ENCODE results near the gene GUCY2C. TPM values are rescaled to one million over a fixed set of nuclear protein-coding genes. Genes with fewer than 3 reads are reported as not detected.
"Not testable (repeated sequence)": the region's sequence is repeated elsewhere in the genome, so short reads cannot be mapped to it uniquely, and the experiment has no call there.

The GUCY2C gene
- total RNA-seq, 2 experiments from 2014 or later: 0.16 to 0.32 TPM

- no peak for TF ChIP-seq CTCF (conservative IDR thresholded peaks at IDR 0.05; ENCODE audit: low read length)
- no peak for TF ChIP-seq EZH2phosphoT487 (IDR thresholded peaks at IDR 0.05; ENCODE audit: borderline replicate concordance, low read depth, low read length)
- Histone ChIP-seq H2AFZ (ENCODE audit: low read length) (no peak overlapping the region), H3K9me3 (ENCODE audit: low read length) (peaks cover 23% of the 10 kb centered on the region; the same call in 1 of the 2 replicates), H3K27ac (ENCODE audit: low read depth, low read length, poor library complexity, severe bottlenecking) (no peak overlapping the region), H4K20me1 (ENCODE audit: insufficient read depth, low read length) (no peaks in the 10 kb centered on the region), H3K4me2 (ENCODE audit: low read length) (peak overlapping the region; percentile 29), H3K4me1 (ENCODE audit: insufficient read depth, low read length, poor library complexity, severe bottlenecking) (peaks cover 10% of the 10 kb centered on the region), H3K36me3 (ENCODE audit: insufficient read depth, low read length) (no peaks in the 10 kb centered on the region; the same call in 1 of the 2 replicates), H3K79me2 (ENCODE audit: insufficient read depth, low read depth, low read length) (no peaks in the 10 kb centered on the region), H3K9me2 (ENCODE audit: insufficient read depth, low read length) (no peaks in the 10 kb centered on the region), H3K4me3 (ENCODE audit: low read depth, low read length, poor library complexity, severe bottlenecking) (no peak overlapping the region)
- BruUV-seq (replicated peaks): no TSS peak
- ChIA-PET CTCF (ENCODE audit: unreplicated experiment) (no interaction called here), POLR2A (interaction anchor here (1.2 kb wide), 1 partner anchor 48 kb away, joined by 4 read pairs; no protein-coding TSS in a partner anchor)
- intact Hi-C loops (cut with micrococcal nuclease; ENCODE audit: unreplicated experiment): no loop called here
- DNase-seq (ENCODE audit: low spot score): peak; percentile 42
Observed at GRCh38 chr12:14741153-14741552, 44.8 kb upstream of the GUCY2C start.

- BruUV-seq (replicated peaks); H3K79me2 ChIP-seq (ENCODE audit: insufficient read depth, low read depth, low read length); H3K9me2 ChIP-seq (ENCODE audit: insufficient read depth, low read length); intact Hi-C loops (cut with micrococcal nuclease; ENCODE audit: unreplicated experiment); H3K4me3 ChIP-seq (ENCODE audit: low read depth, low read length, poor library complexity, severe bottlenecking); H2AFZ ChIP-seq (ENCODE audit: low read length); H3K9me3 ChIP-seq (ENCODE audit: low read length); H3K36me3 ChIP-seq (ENCODE audit: insufficient read depth, low read length); CTCF ChIA-PET (ENCODE audit: unreplicated experiment); DNase-seq (ENCODE audit: low spot score); H4K20me1 ChIP-seq (ENCODE audit: insufficient read depth, low read length); H3K27ac ChIP-seq (ENCODE audit: low read depth, low read length, poor library complexity, severe bottlenecking); H3K4me2 ChIP-seq (ENCODE audit: low read length); H3K4me1 ChIP-seq (ENCODE audit: insufficient read depth, low read length, poor library complexity, severe bottlenecking): not testable (repeated sequence)
- POLR2A ChIA-PET: interaction anchor here (0.9 to 2.0 kb wide), 2 partner anchors 9 to 35 kb away, joined by 3 to 7 read pairs; no protein-coding TSS in a partner anchor
Observed at GRCh38 chr12:14736441-14736840, 40.0 kb upstream of the GUCY2C start.

- no peak for TF ChIP-seq EZH2phosphoT487 (IDR thresholded peaks at IDR 0.05; ENCODE audit: borderline replicate concordance, low read depth, low read length)
- Histone ChIP-seq H3K9me3 (ENCODE audit: low read length) (peaks cover 14% of the 10 kb centered on the region), H3K4me1 (ENCODE audit: insufficient read depth, low read length, poor library complexity, severe bottlenecking) (no peaks in the 10 kb centered on the region), H3K4me3 (ENCODE audit: low read depth, low read length, poor library complexity, severe bottlenecking) (no peak overlapping the region), H4K20me1 (ENCODE audit: insufficient read depth, low read length) (no peaks in the 10 kb centered on the region), H3K27ac (ENCODE audit: low read depth, low read length, poor library complexity, severe bottlenecking) (no peak overlapping the region), H3K4me2 (ENCODE audit: low read length) (no peak overlapping the region), H3K9me2 (ENCODE audit: insufficient read depth, low read length) (no peaks in the 10 kb centered on the region), H3K36me3 (ENCODE audit: insufficient read depth, low read length) (no peaks in the 10 kb centered on the region), H2AFZ (ENCODE audit: low read length) (no peak overlapping the region), H3K79me2 (ENCODE audit: insufficient read depth, low read depth, low read length) (no peaks in the 10 kb centered on the region)
- ChIA-PET POLR2A (interaction anchor here (0.6 kb wide), 1 partner anchor 18 kb away, joined by 4 read pairs; no protein-coding TSS in a partner anchor), CTCF (ENCODE audit: unreplicated experiment) (no interaction called here)
- intact Hi-C loops (cut with micrococcal nuclease; ENCODE audit: unreplicated experiment): no loop called here
- DNase-seq (ENCODE audit: low spot score): no peak
- no TSS peak for BruUV-seq (replicated peaks)
Observed at GRCh38 chr12:14731821-14732220, 35.4 kb upstream of the GUCY2C start.

- no peak for DNase-seq (ENCODE audit: low spot score)
- no peaks in the 10 kb centered on the region for H3K79me2 ChIP-seq (ENCODE audit: insufficient read depth, low read depth, low read length)
- H3K4me1 ChIP-seq (ENCODE audit: insufficient read depth, low read length, poor library complexity, severe bottlenecking): no peaks in the 10 kb centered on the region
- CTCF ChIA-PET (ENCODE audit: unreplicated experiment): no interaction called here
- BruUV-seq (replicated peaks): no TSS peak
- H3K36me3 ChIP-seq (ENCODE audit: insufficient read depth, low read length): no peaks in the 10 kb centered on the region
- peaks cover 22% of the 10 kb centered on the region for H3K9me3 ChIP-seq (ENCODE audit: low read length)
- H3K4me2 ChIP-seq (ENCODE audit: low read length): no peak overlapping the region
- no peak overlapping the region for H2AFZ ChIP-seq (ENCODE audit: low read length)
- POLR2A ChIA-PET: interaction anchor here (0.6 kb wide), 1 partner anchor 8 kb away, joined by 9 read pairs; no protein-coding TSS in a partner anchor
- TF ChIP-seq EZH2phosphoT487 (IDR thresholded peaks at IDR 0.05; ENCODE audit: borderline replicate concordance, low read depth, low read length): no peak
- TF ChIP-seq CTCF (conservative IDR thresholded peaks at IDR 0.05; ENCODE audit: low read length): no peak
- H4K20me1 ChIP-seq (ENCODE audit: insufficient read depth, low read length): no peaks in the 10 kb centered on the region
- intact Hi-C loops (cut with micrococcal nuclease; ENCODE audit: unreplicated experiment): loop anchor here (10.0 kb wide), 2 partner anchors 535 to 795 kb away; no protein-coding TSS in a partner anchor
- no peak overlapping the region for H3K27ac ChIP-seq (ENCODE audit: low read depth, low read length, poor library complexity, severe bottlenecking)
- no peaks in the 10 kb centered on the region for H3K9me2 ChIP-seq (ENCODE audit: insufficient read depth, low read length)
- no peak overlapping the region for H3K4me3 ChIP-seq (ENCODE audit: low read depth, low read length, poor library complexity, severe bottlenecking)
Observed at GRCh38 chr12:14729586-14729985, 33.2 kb upstream of the GUCY2C start.
